Measurements from ENCODE around the gene GLRX2. TPM values are rescaled to one million over a fixed set of nuclear protein-coding genes. Genes with fewer than 3 reads are reported as not detected.

GLRX2 gene
- total RNA-seq, 1 experiment from 2014 or later = 30.6 TPM

- CTCF ChIA-PET = interaction anchor here (1.4 kb wide), 1 partner anchor 14 kb away, joined by 4 read pairs; no protein-coding TSS in a partner anchor
- no peak for ATAC-seq
Observed at GRCh38 chr1:193108471-193108870, 3.3 kb upstream of the GLRX2 start.

More at GRCh38 chr1:193108471-193108870, 3.3 kb upstream of the GLRX2 start:
- no peak overlapping the region for H3K4me2 ChIP-seq (ENCODE audit: low read length)
- no peak overlapping the region for H3K4me3 ChIP-seq (replicated peaks in 1 of 2; ENCODE audit: low read depth in 1 of 2, low read length in 2 of 2)
- H3K9me3 ChIP-seq (ENCODE audit: control insufficient read depth in 1 of 2, insufficient read depth in 1 of 2, low read depth in 1 of 2, low read length in 2 of 2) = no peaks in the 10 kb centered on the region
- ChIA-PET POLR2A (no interaction called here), RAD21 (ENCODE audit: low non-redundant PET in 1 of 2, low total read pairs in 2 of 2, uncharacterized antibody in 2 of 2, unreplicated experiment in 2 of 2) (no interaction called here)
- BruUV-seq (replicated peaks) = no TSS peak
- no peak for DNase-seq (ENCODE audit: low read depth, low spot score)
- no peaks in the 10 kb centered on the region for H3K9me2 ChIP-seq (ENCODE audit: insufficient read depth)
- peaks cover 13% of the 10 kb centered on the region for H3K79me2 ChIP-seq (ENCODE audit: insufficient read depth, low read length)
- no peaks in the 10 kb centered on the region for H3K27me3 ChIP-seq (ENCODE audit: insufficient read depth, low read length)
- H3K9ac ChIP-seq (ENCODE audit: low read length) = no peak overlapping the region
- H3K36me3 ChIP-seq (ENCODE audit: control insufficient read depth in 1 of 2, insufficient read depth in 2 of 2, low read length in 2 of 2) = no peaks in the 10 kb centered on the region
- TF ChIP-seq REST (IDR thresholded peaks at IDR 0.05; ENCODE audit: low read depth) (no peak), SRF (IDR thresholded peaks at IDR 0.05; ENCODE audit: low read depth) (no peak), MAX (IDR thresholded peaks at IDR 0.05) (no peak), TCF7L2 (IDR thresholded peaks at IDR 0.05; ENCODE audit: borderline replicate concordance, extremely low read depth, insufficient read depth, insufficient read length) (no peak), CTCF (IDR thresholded peaks at IDR 0.05 in 2 of 3, conservative IDR thresholded peaks at IDR 0.05 in 1 of 3; ENCODE audit: borderline replicate concordance in 1 of 3, insufficient read depth in 1 of 3, low read depth in 2 of 3, low read length in 2 of 3) (no peak), EZH2phosphoT487 (IDR thresholded peaks at IDR 0.05; ENCODE audit: borderline replicate concordance) (no peak), ELF1 (IDR thresholded peaks at IDR 0.05; ENCODE audit: borderline replicate concordance, low read depth) (no peak), CEBPB (IDR thresholded peaks at IDR 0.05; ENCODE audit: low read depth) (no peak), SP1 (IDR thresholded peaks at IDR 0.05; ENCODE audit: low read depth) (no peak), ATF3 (IDR thresholded peaks at IDR 0.05) (no peak), EZH2 (IDR thresholded peaks at IDR 0.05) (no peak), SIN3A (IDR thresholded peaks at IDR 0.05; ENCODE audit: low read depth) (no peak), ZFX (IDR thresholded peaks at IDR 0.05) (no peak), FOSL1 (IDR thresholded peaks at IDR 0.05; ENCODE audit: low read depth) (no peak), ZBTB33 (IDR thresholded peaks at IDR 0.05; ENCODE audit: extremely low read depth, insufficient replicate concordance, low read length) (no peak), POLR2A (IDR thresholded peaks at IDR 0.05; ENCODE audit: borderline replicate concordance, extremely low read depth, insufficient read depth, insufficient read length) (no peak)
- H4K20me1 ChIP-seq (ENCODE audit: insufficient read depth) = no peaks in the 10 kb centered on the region
- intact Hi-C loops (cut with micrococcal nuclease) = no loop called here
- peaks cover 25 to 31% of the 10 kb centered on the region in 2 experiments for H3K4me1 ChIP-seq (ENCODE audit: control insufficient read depth in 1 of 2, insufficient read depth in 2 of 2, low read length in 2 of 2)
- no peak overlapping the region for H2AFZ ChIP-seq (ENCODE audit: low read depth, low read length, poor library complexity, severe bottlenecking)
- H3K27ac ChIP-seq (ENCODE audit: low read depth, low read length) = no peak overlapping the region

All from HCT116 (cell line).